HG03135 (cell line): Measurements from ENCODE around the gene PPFIA3.
"Not testable (repeated sequence)": the region's sequence is repeated elsewhere in the genome, so short reads cannot be mapped to it uniquely, and the experiment has no call there.

Experiments
- ATAC-seq: cut with Tn5 transposase; IDR thresholded peaks from one replicate; pipeline ENCODE4 v1.9.1; 2021; ENCODE audit warnings: mild to moderate bottlenecking, moderate library complexity; ENCODE audit not compliant: unreplicated experiment

Gene PPFIA3

GRCh38 chr19:49119411-49120324, at the start of gene PPFIA3:
Gene PPFIA3, plus strand, starts transcription at chr19:49119544. Its CDS starts 8,330 bp downstream, at chr19:49127874.
- no peak for ATAC-seq

GRCh38 chr19:49070416-49070815, 48.9 kb upstream of the PPFIA3 start:
- no peak for ATAC-seq

GRCh38 chr19:49071860-49072547, 47.3 kb upstream of the PPFIA3 start:
- no peak for ATAC-seq

GRCh38 chr19:49073514-49074378, 45.6 kb upstream of the PPFIA3 start:
- no peak for ATAC-seq

- not testable (repeated sequence) for ATAC-seq
Observed at GRCh38 chr19:49074869-49075268, 44.5 kb upstream of the PPFIA3 start.

- no peak for ATAC-seq
Observed at GRCh38 chr19:49080392-49080791, 39.0 kb upstream of the PPFIA3 start.

- no peak for ATAC-seq
Observed at GRCh38 chr19:49081273-49081672, 38.1 kb upstream of the PPFIA3 start.

GRCh38 chr19:49084206-49085019, 34.9 kb upstream of the PPFIA3 start:
- ATAC-seq: no peak

GRCh38 chr19:49085020-49085867, 34.1 kb upstream of the PPFIA3 start, which contains the start of gene SNRNP70:
Gene SNRNP70, plus strand, starts transcription at chr19:49085451. Its CDS starts 964 bp downstream, at chr19:49086415.
- peak; percentile 88 for ATAC-seq

- ATAC-seq: no peak
Observed at GRCh38 chr19:49085868-49086232, 33.5 kb upstream of the PPFIA3 start.

- no peak for ATAC-seq
Observed at GRCh38 chr19:49086296-49086695, 33.0 kb upstream of the PPFIA3 start.

GRCh38 chr19:49091391-49092038, 27.8 kb upstream of the PPFIA3 start:
- no peak for ATAC-seq

- ATAC-seq: no peak
Observed at GRCh38 chr19:49092686-49093085, 26.7 kb upstream of the PPFIA3 start.

GRCh38 chr19:49094505-49095482, 24.6 kb upstream of the PPFIA3 start:
- ATAC-seq: no peak

GRCh38 chr19:49097453-49098288, 21.7 kb upstream of the PPFIA3 start:
- no peak for ATAC-seq

GRCh38 chr19:49098795-49099194, 20.5 kb upstream of the PPFIA3 start:
- ATAC-seq: no peak

- no peak for ATAC-seq
Observed at GRCh38 chr19:49101160-49101559, 18.2 kb upstream of the PPFIA3 start.
